Renal pelvis (tissue), 4 donors: ENCODE data around the gene TMEM178A. TPM values are rescaled to one million over a fixed set of nuclear protein-coding genes. Genes with fewer than 3 reads are reported as not detected.
A peak's percentile ranks its signal among the peaks of the same experiment; 100 is the strongest.
"Not testable (repeated sequence)": the region's sequence is repeated elsewhere in the genome, so short reads cannot be mapped to it uniquely, and the experiment has no call there.

Source experiments
- DNase-seq: peaks from one replicate; pipeline ENCODE4 v3.0.0-alpha.2; 2013
- polyA plus RNA-seq, 3 donors: library from polyadenylated mRNA; unstranded; fragments of 120-200 nt; gene quantifications; one replicate each; pipeline ENCODE4 v1.2.1, GENCODE V29; 2013; ENCODE audit not compliant: insufficient read length in 3 of 3

The TMEM178A gene
- polyA plus RNA-seq, 3 donors, result 85.0 to 116 (median 93.3) TPM

DNA sequence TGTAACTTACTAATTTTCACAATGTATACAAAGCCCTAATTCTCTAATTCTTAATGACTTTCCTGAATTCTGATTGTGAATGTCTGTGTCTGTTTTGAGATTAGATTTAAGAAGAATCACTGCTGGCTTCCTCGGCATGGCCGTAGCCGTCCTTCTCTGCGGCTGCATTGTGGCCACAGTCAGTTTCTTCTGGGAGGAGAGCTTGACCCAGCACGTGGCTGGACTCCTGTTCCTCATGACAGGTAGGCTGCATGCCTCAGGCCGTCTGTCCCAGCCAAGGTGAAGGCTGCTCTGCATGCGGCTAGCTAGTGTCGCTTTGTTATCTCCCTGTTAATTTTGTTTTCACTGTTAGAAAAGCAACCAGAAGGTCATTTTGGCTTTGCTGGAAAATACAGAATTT is 41.2 kb downstream of the TMEM178A start:
- no peak for DNase-seq

- DNase-seq, result no peak
These were observed 42.3 kb downstream of the TMEM178A start for GRCh38 chr2:39708003-39708402.

- DNase-seq, result no peak
These were observed 45.1 kb downstream of the TMEM178A start for GRCh38 chr2:39710807-39711206.

GRCh38 chr2:39712953-39713352 is 47.2 kb downstream of the TMEM178A start:
- no peak for DNase-seq

DNA sequence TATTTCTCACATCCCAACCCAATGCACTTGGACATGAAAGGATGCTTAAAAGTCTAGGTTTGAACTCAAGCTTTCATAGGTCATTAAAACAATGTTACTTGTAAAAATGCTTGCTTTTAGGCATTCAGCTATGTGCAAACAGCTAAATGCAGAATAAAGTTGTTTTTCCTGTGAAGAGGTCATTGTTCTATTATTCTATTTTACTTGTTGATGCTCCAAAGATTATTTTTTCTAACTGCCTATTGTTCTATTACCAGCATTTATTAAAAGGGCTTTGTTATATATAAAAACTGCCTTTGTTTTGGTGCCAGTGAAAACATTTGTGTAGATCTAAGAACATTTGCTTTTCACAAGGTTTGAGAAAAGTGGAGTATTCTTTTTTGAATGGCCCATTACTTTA is 49.4 kb downstream of the TMEM178A start:
- no peak for DNase-seq

DNA sequence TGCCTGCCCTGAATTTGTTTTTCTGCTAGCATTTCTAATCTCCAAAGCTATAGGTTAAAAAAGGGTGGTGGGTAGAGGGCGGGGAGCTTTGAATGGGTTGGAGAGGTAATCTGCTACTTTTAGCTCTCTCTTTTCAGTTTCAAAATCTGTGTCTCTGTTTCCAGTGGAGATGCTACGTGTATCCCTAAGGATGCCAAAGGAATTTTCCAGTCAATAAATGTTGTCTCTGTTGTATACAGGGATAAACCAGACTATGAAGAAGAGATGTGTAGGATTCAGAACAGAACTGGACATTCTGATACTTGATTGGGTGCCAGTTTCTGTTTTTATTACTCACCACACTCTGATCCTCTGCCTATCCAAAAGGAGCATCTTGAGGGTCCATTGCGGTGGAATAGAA is 50.1 kb downstream of the TMEM178A start:
- DNase-seq, result no peak

DNA sequence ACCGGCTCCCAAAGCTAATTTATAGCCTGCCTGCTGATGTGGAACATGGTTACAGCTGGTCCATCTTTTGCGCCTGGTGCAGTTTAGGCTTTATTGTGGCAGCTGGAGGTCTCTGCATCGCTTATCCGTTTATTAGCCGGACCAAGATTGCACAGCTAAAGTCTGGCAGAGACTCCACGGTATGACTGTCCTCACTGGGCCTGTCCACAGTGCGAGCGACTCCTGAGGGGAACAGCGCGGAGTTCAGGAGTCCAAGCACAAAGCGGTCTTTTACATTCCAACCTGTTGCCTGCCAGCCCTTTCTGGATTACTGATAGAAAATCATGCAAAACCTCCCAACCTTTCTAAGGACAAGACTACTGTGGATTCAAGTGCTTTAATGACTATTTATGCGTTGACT is 51.4 kb downstream of the TMEM178A start:
- no peak for DNase-seq

GRCh38 chr2:39718483-39718882 is 52.8 kb downstream of the TMEM178A start:
- DNase-seq, result no peak

DNA sequence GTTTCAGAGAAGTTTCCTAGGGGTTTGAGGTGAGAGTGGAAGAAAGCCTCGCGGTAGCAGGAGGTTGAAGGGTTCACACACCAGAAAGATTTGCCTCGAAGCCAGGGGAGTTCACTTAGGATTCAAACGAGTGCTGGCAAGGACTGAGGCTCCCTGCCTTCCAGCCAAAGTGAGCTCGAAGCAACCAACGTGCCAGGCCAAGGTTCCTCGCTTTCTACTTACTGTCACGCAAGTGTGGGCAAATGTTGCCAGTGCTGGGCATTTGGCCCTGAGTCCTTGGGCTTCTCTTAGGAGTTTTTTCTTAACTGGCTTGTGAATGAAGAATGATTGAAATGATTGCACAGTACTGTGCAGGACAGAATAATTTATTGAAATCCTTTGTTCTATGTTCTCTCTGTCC is 53.6 kb downstream of the TMEM178A start:
- DNase-seq, result no peak

GRCh38 chr2:39720970-39721369 is 55.3 kb downstream of the TMEM178A start:
- DNase-seq, result no peak

DNA sequence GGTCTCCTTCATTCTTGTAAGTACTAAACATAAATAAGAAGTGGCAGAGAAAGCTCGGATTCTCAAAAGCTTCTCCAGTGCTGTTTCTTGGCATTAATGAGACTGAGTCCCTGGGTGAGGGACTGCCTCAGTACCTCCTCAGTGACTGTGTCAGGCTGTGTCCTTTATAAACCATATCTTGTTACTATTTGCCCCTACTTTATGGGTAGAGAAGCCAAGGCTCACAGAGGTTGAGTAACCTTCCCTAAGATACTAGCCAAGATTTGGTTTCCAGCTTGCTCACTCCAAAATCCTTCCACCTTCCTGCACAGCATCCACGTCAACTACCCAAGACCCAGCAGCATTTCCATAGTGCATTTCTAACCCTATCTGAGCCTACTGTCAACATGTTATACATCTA is 57.8 kb downstream of the TMEM178A start:
- DNase-seq, result no peak

- peak; percentile 57 for DNase-seq
These were observed 58.5 kb downstream of the TMEM178A start for GRCh38 chr2:39723946-39724827.

DNA sequence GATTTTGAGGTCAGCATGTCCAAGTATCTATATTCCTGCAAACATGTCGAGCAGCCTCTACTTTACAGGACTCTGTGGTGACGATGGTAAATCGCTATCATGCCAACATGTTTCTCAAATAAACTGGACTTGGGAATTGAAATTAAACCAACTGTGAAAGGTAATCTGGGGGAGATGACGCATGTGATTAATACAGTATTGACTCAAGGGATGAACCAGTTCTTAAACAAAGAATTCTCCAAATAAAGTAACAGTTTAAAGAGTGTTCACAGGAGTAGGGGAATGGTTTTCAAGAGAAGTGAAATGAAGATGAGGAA is 59.1 kb downstream of the TMEM178A start:
- no peak for DNase-seq

GRCh38 chr2:39725401-39725800 is 59.7 kb downstream of the TMEM178A start:
- no peak for DNase-seq

- DNase-seq, result not testable (repeated sequence)
These were observed 62.4 kb downstream of the TMEM178A start for GRCh38 chr2:39728085-39728484.

DNA sequence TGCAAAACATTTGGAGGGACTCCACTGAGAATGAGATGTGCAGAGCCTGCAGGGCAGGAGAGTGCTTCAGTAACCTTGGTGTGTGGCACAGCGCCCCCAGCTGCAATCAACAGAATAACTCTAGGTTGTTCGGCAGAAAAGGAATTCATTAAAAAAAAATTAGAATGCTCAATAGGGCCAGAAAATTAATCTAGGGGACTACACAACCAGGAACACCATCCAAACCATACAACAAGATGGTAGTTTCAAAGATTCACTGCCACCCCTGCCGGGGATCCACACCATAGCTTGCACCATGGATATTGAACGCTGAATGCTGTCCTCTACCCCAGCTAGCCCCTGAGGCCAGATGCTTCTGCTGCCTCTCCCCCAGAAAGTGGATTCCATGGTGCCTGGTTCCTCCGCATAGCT is 63.2 kb downstream of the TMEM178A start:
- no peak for DNase-seq

DNA sequence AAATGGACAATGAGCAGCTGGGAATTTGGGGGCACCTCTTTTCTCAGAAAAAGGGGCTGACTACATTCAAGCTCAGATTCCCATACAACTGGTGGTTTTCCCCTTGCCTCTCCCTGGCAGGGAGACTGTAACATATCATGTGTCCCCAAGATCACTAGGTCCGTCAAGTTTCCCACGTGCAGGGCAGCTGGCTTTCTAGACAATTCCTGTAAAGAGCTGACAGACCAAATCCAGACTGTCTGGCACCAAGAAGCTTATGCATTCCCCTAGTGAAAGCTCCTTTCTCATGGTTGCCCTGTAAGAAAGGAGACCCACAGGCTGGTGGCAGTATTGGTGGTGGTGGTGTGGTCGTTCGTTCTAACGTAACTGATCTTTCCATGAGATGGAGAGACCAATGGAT is 64.6 kb downstream of the TMEM178A start:
- no peak for DNase-seq

GRCh38 chr2:39730685-39731302 is 65.1 kb downstream of the TMEM178A start:
- no peak for DNase-seq

- no peak for DNase-seq
These were observed 65.8 kb downstream of the TMEM178A start for GRCh38 chr2:39731546-39731945.

- DNase-seq, result peak; percentile 27
These were observed 66.8 kb downstream of the TMEM178A start for GRCh38 chr2:39732482-39732881.

DNA sequence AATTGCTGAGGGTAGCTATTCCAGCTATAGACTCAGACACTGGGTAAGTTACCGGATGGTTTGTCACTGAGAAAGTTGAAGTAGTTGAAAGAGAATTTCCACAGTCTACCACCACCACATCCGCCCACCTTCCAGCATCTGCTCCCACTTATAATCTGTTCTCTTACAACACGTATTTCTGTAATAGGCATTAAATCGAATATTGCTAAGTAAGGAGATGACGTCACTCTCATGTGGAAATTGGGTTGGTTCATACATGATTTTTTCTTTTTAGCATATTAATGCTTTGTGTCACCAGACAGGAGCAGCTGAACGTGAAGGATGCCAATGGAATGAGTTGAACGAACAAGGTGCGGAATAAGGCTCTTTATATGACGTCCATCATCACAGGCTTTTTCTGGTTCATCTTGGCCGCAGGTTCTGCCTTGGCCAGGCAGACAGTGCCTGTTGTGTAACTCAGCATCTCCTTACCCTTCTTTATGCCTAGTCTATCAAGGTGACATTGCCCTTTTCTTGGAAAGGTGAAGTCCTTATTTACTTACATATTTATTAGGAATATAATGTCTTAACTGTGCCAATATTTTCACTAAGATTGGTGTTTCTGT is 67.5 kb downstream of the TMEM178A start:
- DNase-seq, result no peak

GRCh38 chr2:39734445-39734844 is 68.7 kb downstream of the TMEM178A start:
- DNase-seq, result no peak

- DNase-seq, result no peak
These were observed 69.9 kb downstream of the TMEM178A start for GRCh38 chr2:39735648-39736047.
